GM13977 (cell line): ENCODE results near the gene FUBP3.

Experiments used
- DNase-seq: peaks from one replicate; pipeline ENCODE4 v3.0.0; 2012; ENCODE audit warnings: low spot score
- in situ Hi-C: fragments of 300-500 bp; cut with MboI; formaldehyde crosslinking; loops from one replicate; pipeline ENCODE4 v1.12.0; 2022; ENCODE audit warnings: low sequenced_read_pairs, low pct_unique_long_range_greater_than_20kb, mixed read lengths, inconsistent platforms; ENCODE audit not compliant: unreplicated experiment
- TF ChIP-seq, protein P1 (sequence below): IDR thresholded peaks from 2 replicates; pipeline ENCODE4 v1.5.1; 2012; ENCODE audit warnings: mild to moderate bottlenecking, control low read depth; ENCODE audit not compliant: insufficient read depth; ENCODE audit errors: extremely low read depth, missing control alignments

FUBP3 gene, protein sequence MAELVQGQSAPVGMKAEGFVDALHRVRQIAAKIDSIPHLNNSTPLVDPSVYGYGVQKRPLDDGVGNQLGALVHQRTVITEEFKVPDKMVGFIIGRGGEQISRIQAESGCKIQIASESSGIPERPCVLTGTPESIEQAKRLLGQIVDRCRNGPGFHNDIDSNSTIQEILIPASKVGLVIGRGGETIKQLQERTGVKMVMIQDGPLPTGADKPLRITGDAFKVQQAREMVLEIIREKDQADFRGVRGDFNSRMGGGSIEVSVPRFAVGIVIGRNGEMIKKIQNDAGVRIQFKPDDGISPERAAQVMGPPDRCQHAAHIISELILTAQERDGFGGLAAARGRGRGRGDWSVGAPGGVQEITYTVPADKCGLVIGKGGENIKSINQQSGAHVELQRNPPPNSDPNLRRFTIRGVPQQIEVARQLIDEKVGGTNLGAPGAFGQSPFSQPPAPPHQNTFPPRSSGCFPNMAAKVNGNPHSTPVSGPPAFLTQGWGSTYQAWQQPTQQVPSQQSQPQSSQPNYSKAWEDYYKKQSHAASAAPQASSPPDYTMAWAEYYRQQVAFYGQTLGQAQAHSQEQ

DNA sequence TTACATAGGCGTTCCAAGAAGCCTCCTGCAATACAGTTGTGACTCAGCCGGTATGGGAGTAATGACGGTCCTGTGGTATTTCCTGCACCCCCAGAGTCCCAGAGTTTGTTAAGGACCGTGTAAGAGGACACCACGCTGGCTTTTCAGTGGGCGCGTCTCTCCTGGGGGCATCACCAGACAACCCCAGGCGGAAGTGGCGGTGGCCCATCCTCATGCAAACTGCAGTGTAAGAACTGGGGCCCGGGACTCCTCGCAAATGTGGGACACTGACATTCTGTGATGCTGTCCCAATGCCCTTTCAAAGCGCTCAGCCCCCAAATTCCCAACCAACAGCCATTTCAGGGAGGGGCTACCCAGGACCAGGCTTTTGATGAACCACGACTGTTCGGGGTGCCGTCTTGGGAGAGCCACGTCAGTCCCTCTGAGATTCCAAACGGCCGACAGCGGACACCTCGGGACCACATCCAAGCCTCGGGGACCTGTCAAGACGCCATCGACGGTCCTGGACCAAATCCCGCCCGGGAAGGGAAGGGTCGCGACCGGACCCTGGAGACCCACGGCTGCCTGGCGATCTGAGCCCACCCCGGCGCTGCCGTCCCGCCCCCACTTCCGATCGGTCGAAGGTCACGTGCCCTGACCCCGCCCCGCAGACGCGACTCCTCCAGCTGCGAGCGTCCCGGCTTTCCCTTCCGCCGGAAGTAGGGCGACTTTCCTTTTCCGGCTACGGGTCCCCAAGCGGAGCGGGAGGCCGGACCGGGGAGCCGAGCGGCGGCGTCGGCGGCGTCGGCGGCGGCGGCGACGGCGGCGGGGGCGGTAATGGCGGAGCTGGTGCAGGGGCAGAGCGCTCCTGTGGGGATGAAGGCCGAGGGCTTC is at the start of gene FUBP3:
Gene FUBP3, plus strand, starts transcription at position 713 of the 873 bp plus-strand sequence. Its CDS starts 104 bp downstream, at position 817.
- DNase-seq: peak; percentile 99
- in situ Hi-C loops: no loop called here
- TF ChIP-seq, protein P1, sequence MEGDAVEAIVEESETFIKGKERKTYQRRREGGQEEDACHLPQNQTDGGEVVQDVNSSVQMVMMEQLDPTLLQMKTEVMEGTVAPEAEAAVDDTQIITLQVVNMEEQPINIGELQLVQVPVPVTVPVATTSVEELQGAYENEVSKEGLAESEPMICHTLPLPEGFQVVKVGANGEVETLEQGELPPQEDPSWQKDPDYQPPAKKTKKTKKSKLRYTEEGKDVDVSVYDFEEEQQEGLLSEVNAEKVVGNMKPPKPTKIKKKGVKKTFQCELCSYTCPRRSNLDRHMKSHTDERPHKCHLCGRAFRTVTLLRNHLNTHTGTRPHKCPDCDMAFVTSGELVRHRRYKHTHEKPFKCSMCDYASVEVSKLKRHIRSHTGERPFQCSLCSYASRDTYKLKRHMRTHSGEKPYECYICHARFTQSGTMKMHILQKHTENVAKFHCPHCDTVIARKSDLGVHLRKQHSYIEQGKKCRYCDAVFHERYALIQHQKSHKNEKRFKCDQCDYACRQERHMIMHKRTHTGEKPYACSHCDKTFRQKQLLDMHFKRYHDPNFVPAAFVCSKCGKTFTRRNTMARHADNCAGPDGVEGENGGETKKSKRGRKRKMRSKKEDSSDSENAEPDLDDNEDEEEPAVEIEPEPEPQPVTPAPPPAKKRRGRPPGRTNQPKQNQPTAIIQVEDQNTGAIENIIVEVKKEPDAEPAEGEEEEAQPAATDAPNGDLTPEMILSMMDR: no peak

DNA sequence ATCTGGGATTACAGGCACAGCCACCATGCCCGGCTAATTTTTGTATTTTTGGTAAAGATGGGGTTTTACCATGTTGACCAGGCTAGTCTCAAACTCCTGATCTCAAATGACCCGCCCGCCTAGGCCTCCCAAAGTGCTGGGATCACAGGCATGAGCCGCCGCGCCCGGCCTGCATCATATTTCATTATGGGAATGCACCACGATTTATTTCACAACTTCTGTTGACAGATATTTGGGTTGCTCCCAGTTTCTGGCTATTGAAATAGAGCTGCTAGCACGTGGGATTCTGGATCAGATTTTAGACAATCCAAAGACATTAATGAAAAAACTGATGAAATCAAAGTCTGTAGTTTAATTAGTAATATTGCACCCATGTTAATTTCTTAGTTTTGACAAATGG is 48.4 kb upstream of the FUBP3 start:
- TF ChIP-seq, protein P1: no peak
- DNase-seq: no peak
- in situ Hi-C loops: no loop called here

DNA sequence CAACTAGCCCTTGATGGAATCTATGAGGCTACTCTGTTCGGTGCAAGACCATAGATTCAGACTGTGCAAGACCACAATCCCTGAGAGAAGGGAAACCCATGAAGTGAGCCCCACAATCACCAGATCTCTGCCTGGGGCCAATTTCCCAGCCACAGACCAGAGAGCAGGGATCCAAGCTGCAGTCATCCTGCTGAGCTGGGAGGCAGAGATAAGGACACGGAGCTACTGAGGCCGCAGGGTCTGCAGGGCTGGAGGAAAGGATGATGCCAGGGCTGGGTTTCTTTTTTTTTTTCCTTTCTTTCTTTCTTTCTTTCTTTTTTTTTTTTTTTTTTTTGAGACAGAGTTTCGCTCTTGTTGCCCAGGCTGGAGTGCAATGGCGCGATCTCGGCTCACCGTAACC is 47.7 kb upstream of the FUBP3 start:
- TF ChIP-seq, protein P1: no peak
- DNase-seq: no peak
- in situ Hi-C loops: no loop called here

DNA sequence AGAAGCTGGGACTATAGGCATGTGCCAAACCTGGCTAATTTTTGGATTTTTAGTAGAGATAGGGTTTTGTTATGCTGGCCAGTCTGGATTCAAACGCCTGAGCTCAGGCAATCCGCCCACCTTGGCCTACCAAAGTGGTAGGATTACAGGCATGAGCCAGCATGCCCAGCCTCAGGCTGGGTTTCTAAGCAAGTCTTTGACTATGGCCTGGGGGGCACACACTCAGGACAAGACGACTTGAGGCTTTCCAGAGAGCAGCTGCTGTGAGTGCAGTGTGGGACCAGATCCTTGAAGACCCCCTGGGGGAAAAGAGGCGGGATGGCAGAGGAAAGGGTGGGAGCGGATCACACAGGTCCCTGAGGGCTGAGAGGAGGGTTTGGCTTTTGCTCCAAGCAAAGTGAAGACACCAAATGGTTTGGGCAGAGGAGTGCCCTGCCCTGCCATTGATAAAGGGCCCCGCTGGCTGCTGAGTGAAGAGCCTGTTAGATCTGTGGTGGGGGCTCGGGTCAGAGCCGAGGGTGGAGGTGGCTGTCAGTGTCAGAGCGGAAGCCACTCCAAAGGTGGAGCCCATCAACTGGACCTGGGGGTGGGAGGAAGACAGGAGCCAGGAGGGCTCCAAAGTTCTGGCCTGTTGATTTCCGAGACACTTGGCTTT is 46.8 kb upstream of the FUBP3 start:
- in situ Hi-C loops: no loop called here
- TF ChIP-seq, protein P1: no peak
- no peak for DNase-seq

DNA sequence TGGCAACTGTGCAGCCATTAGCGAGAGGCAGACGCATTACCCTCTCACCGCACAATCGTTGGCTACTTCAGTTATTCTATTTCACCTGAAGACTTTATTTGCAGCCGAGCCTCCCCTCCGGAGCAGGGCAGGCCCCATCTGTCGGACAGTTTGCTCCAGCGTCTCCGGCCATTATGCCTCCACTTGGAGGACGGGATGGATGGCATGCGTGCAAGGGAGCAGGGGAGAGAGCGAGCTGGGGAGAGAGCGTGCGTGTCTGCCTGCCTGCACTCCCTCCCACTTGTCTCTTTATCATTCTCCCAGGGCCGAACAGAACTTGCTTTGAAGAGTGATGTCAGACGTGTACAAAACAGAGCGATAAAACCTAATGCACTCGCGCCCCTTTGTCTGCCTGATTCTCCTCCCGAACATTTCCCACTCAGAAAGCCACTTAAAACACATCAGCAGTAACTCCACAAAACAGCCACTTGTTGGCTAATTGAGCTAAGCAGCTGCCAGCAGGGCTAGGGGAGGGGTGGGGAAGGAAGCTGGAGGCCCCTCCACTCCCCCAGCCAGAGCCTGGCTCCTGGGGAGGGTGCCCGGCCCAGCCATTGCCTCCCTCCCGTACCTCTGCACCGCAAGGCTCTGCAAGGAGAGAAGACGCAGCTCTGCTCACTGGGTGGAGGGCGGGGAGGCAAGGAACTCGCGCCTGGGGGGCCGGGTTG is 43.4 kb upstream of the FUBP3 start:
- DNase-seq: no peak
- in situ Hi-C loops: no loop called here
- TF ChIP-seq, protein P1: no peak
